GM19240 (cell line): ENCODE data around the gene DUS4L.

Experiments
- DNase-seq: peaks from one replicate; pipeline ENCODE4 v3.0.0; 2011; ENCODE audit warnings: low spot score; ENCODE audit not compliant: insufficient read length

Gene DUS4L

GRCh38 chr7:107615910-107616680 lies 52.3 kb downstream of the DUS4L start:
- no peak for DNase-seq

DNA sequence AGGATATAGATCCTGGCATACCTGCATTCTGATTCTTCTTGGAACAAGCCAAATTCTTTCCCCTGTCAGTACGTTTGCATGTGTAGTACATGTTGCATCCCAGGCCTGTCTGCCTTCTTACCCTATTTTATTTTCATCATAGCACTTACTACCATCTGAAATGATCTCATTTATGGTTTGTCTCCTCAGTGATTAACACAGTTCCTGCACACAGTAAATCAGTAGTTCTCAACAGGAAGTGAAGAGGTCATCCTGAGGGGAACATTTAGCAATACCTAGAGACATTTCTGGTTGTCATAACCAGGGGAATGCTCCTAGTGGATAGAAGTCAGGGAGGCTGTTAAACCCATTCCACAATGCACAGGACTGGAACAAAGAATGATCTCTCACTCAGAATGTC lies 58.7 kb downstream of the DUS4L start:
- no peak for DNase-seq

GRCh38 chr7:107622894-107623293 lies 59.1 kb downstream of the DUS4L start:
- DNase-seq, result no peak

DNA sequence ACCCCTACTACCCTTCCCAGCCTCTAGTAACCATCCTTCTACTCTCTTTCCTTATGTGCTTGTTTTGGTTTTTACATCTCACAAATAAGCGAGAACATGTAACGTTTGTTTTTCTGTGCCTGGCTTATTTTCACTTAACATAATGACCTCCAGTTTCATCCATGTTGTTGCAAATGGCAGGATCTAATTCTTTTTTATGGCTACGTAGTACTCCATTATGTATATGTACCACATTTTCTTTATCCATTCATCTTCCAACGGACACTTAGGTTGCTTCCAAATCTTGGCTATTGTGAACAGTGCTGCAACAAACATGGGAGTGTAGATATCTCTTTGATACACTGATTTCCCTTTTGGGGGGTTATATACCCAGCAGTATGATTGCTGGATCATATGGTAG lies 63.2 kb downstream of the DUS4L start:
- DNase-seq, result no peak
